ENCODE results near the gene DPH2. TPM values are rescaled to one million over a fixed set of nuclear protein-coding genes. Genes with fewer than 3 reads are reported as not detected.

The DPH2 gene
- total and polyA plus RNA-seq, 10 of the 15 experiments (the other 5 are each of a cell fraction or from before 2014, with no cell fraction given): 13.1 to 82.9 (median 52.0) TPM

DNA sequence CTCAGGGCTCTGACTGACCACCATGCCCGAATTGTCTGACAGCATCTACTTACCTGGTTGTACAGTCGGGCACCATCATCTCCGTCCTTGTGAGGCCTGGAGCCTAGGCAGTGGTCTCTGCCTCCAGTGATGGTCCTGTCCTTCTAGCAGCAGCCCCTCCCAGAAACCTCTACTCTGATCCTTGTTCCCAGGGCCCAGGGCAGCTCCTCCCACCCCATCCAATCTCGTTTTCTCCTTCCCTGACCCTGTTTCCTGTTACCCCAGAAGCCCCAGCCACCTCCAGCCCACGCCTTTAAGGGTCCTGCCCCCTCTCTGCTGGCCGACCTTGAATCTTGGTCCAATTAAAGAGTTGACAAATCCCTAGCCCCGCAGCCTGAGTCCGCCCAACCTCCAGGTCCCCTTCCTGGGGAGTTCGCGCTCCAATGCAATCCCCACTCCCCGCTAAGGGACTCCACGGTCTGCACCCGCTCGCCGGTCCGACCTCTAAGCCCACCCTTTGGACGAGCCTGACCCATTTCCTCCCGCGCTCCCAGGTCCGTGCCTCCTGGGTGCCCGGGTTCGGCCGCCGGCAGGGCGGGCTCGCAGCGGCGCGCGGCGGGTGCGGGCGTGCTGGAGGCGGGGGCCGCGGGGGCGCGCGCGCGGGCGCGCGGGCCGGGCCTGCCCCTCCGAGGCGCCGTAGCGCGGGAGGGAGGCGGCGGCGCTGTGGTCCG, 8.9 kb downstream of the DPH2 start, which contains the start of gene B4GALT2 (continued):
- TF ChIP-seq BACH1 (IDR thresholded peaks at IDR 0.05; ENCODE audit: borderline replicate concordance): 0 out of 2 replicates have a peak, but pooled peaks have one; percentile 36
- TF ChIP-seq PAX8 (IDR thresholded peaks at IDR 0.05): no peak
- TF ChIP-seq NR2F1 (conservative IDR thresholded peaks at IDR 0.05): no peak
- TF ChIP-seq KLF5 (IDR thresholded peaks at IDR 0.05; ENCODE audit: partially characterized antibody): no peak
- TF ChIP-seq, protein P1, sequence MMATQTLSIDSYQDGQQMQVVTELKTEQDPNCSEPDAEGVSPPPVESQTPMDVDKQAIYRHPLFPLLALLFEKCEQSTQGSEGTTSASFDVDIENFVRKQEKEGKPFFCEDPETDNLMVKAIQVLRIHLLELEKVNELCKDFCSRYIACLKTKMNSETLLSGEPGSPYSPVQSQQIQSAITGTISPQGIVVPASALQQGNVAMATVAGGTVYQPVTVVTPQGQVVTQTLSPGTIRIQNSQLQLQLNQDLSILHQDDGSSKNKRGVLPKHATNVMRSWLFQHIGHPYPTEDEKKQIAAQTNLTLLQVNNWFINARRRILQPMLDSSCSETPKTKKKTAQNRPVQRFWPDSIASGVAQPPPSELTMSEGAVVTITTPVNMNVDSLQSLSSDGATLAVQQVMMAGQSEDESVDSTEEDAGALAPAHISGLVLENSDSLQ (IDR thresholded peaks at IDR 0.05): no peak
- peak; percentile 71 for TF ChIP-seq POLR2A (IDR thresholded peaks at IDR 0.05; ENCODE audit: low read depth, low read length)
- no peak for TF ChIP-seq ZBTB40 (IDR thresholded peaks at IDR 0.05; ENCODE audit: borderline replicate concordance)
- TF ChIP-seq BHLHE40 (IDR thresholded peaks at IDR 0.05; ENCODE audit: borderline replicate concordance in 1 of 2, low read depth in 2 of 2, low read length in 1 of 2): peak in 1 of 2 experiments; percentile 18; a peak in 1 of 4 replicates
- TF ChIP-seq JUNB (IDR thresholded peaks at IDR 0.05): no peak
- TF ChIP-seq POLR2AphosphoS2 (IDR thresholded peaks at IDR 0.05; ENCODE audit: low read depth, low read length): peak; percentile 28; the same call in 1 of the 2 replicates
- TF ChIP-seq, protein P2, sequence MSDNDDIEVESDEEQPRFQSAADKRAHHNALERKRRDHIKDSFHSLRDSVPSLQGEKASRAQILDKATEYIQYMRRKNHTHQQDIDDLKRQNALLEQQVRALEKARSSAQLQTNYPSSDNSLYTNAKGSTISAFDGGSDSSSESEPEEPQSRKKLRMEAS (IDR thresholded peaks at IDR 0.05; ENCODE audit: low read depth, low read length): peak; percentile 30; the same call in 1 of the 2 replicates

Data from GM12878 (cell line).